Esophagus muscularis mucosa (tissue), 4 donors: Measurements from ENCODE around the gene GPR89A. TPM values are rescaled to one million over a fixed set of nuclear protein-coding genes. Genes with fewer than 3 reads are reported as not detected.

Experiments
- DNase-seq: peaks from one replicate; pipeline ENCODE4 v3.0.0-alpha.2; 2017; ENCODE audit errors: extremely low spot score
- H3K27ac ChIP-seq, 4 donors: fragments of 200-600 bp; sonication (generic); replicated peaks in 1 of 4; 1 replicate in 3 of 4; 2 replicates in 1 of 4; pipeline ENCODE4 v1.5.1; 2016 to 2019; ENCODE audit warnings: mild to moderate bottlenecking in 1 of 4
- H3K27me3 ChIP-seq, 4 donors: fragments of 200-600 bp; sonication (generic); one replicate each; pipeline versions ENCODE4 v1.5.1 to v1.6.0; 2016 to 2019
- H3K36me3 ChIP-seq, 4 donors: fragments of 200-600 bp; sonication (generic); one replicate each; pipeline ENCODE4 v1.5.1; 2016 to 2019
- H3K4me1 ChIP-seq, 4 donors: fragments of 200-600 bp; sonication (generic); one replicate each; pipeline ENCODE4 v1.5.1; 2016 to 2019
- H3K4me3 ChIP-seq, 4 donors: fragments of 200-600 bp; sonication (generic); 1 replicate in 2 of 4; 2 replicates in 2 of 4; pipeline ENCODE4 v1.5.1; 2016 to 2019; ENCODE audit warnings: mild to moderate bottlenecking in 4 of 4, moderate library complexity in 1 of 4
- H3K9me3 ChIP-seq, 4 donors: fragments of 200-600 bp; sonication (generic); 1 replicate in 3 of 4; 2 replicates in 1 of 4; pipeline ENCODE4 v1.5.1; 2016 to 2019
- EP300 ChIP-seq: sonication (generic); formaldehyde crosslinking; IDR thresholded peaks from one replicate; pipeline ENCODE4 v1.6.1; 2017; ENCODE audit warnings: antibody characterized with exemption
- POLR2A ChIP-seq: fragments of 450-650 bp; IDR thresholded peaks from one replicate; pipeline ENCODE4 v1.6.1; 2017; ENCODE audit warnings: antibody characterized with exemption, moderate library complexity, mild to moderate bottlenecking, low read depth
- POLR2AphosphoS5 ChIP-seq, 2 donors: sonication (generic); formaldehyde crosslinking; IDR thresholded peaks; one replicate each; pipeline ENCODE4 v1.6.1; 2017; ENCODE audit warnings: antibody characterized with exemption in 2 of 2
- WGBS: methylation state at CpG from one replicate; pipeline ENCODE4 v1.1.5; 2018; 5-methylcytosine and 5-hydroxymethylcytosine counted together
- intact Hi-C: fragments of 100-400 bp; cut with DNase I; formaldehyde crosslinking; loops from one replicate; pipeline ENCODE4 v1.15.1; 2023
- total RNA-seq, 4 donors: library from RNA; depleted of rRNA; stranded (reverse); fragments of >200 nt; gene quantifications; one replicate each; pipeline versions ENCODE4 v1.1.0 to v1.2.1, GENCODE V29; 2016
- TF ChIP-seq, protein P1 (sequence below), 3 experiments: fragments of 200-600 bp in 2 of 3; fragments of 450-650 bp in 1 of 3; sonication (generic) in 2 of 3; IDR thresholded peaks; one replicate each; pipeline ENCODE4 v1.5.1; 2017 to 2019; ENCODE audit warnings: antibody characterized with exemption in 3 of 3, mild to moderate bottlenecking in 2 of 3, moderate library complexity in 1 of 3

Gene GPR89A
- total RNA-seq, 4 donors from 2014 or later = 14.3 to 21.6 (median 16.0) TPM

DNA sequence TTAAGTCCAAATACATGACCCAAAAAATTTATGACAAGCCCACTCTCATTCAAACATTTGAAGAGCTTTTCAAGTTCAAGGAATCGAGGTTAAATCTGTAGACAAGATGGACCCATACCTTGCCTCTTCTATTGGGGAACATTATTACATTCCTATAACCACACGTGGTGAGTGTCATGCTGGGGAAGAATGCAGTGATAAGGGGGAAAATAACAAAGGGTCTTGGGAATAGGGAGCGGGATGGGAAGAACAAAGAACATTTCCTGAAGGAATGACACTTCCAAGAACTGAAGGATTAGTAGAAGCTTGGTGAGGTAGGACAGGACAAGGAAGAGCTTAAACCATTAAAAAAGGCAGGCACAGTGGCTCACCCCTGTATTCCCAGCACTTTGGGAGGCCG, 80.5 kb downstream of the GPR89A start:
- H3K4me3 ChIP-seq = no peak overlapping the region
- H3K36me3 ChIP-seq = no peaks in the 10 kb centered on the region
- DNase-seq = no peak
- no peak overlapping the region for H3K27ac ChIP-seq
- H3K9me3 ChIP-seq = no peaks in the 10 kb centered on the region
- H3K4me1 ChIP-seq = peaks cover 0 to 14% (median 9%) of the 10 kb centered on the region in 4 donors
- TF ChIP-seq, protein P1, sequence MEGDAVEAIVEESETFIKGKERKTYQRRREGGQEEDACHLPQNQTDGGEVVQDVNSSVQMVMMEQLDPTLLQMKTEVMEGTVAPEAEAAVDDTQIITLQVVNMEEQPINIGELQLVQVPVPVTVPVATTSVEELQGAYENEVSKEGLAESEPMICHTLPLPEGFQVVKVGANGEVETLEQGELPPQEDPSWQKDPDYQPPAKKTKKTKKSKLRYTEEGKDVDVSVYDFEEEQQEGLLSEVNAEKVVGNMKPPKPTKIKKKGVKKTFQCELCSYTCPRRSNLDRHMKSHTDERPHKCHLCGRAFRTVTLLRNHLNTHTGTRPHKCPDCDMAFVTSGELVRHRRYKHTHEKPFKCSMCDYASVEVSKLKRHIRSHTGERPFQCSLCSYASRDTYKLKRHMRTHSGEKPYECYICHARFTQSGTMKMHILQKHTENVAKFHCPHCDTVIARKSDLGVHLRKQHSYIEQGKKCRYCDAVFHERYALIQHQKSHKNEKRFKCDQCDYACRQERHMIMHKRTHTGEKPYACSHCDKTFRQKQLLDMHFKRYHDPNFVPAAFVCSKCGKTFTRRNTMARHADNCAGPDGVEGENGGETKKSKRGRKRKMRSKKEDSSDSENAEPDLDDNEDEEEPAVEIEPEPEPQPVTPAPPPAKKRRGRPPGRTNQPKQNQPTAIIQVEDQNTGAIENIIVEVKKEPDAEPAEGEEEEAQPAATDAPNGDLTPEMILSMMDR (IDR thresholded peaks at IDR 0.05) = no peak
- TF ChIP-seq POLR2A (no peak), EP300 (no peak), POLR2AphosphoS5 (IDR thresholded peaks at IDR 0.05) (no peak)
- H3K27me3 ChIP-seq = no peaks in the 10 kb centered on the region
- intact Hi-C loops = no loop called here
- WGBS = 81% methylated on average over 4 of the region's 4 CpGs

DNA sequence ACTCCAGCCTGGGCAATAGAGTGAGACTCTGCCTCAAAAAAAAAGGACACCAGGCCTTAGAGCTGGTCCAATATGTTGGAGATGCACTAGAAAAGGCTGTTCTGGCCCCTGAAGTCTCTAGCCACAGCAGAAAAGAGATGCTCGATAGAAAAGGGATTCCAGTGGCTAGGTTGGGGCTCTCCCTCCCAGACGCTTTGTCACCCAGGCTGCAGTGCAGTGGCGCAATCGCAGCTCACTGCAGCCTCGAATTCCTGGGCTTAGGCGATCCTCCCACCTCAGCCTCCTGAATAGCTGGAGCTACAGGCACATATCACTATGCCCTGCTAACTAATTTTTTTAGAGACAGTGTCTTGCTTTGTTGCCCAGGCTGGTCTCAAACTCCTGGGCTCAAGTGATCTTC, 81.1 kb downstream of the GPR89A start:
- intact Hi-C loops = no loop called here

DNA sequence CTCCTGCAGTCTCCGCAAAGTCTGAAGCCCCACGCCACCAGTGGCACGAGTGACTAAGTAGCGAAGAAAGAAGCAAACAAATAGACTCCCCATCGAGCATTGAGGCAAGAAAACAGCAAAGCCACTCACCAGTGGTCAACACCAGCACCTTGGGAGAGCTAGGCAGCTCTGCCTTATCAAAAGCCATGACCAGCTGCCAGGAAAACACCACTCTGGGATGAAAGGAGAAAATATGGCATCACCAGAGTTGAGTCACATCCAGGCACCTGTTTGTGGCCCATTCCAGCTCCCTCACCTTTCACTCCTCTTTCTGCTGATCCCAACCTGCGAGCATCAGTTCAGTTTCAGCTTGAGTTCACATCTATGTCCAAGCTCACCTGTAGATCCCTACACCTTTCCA, 82.1 kb downstream of the GPR89A start:
- DNase-seq = no peak
- Histone ChIP-seq H3K36me3 (no peaks in the 10 kb centered on the region), H3K27ac (no peak overlapping the region), H3K27me3 (no peaks in the 10 kb centered on the region), H3K4me3 (no peak overlapping the region), H3K9me3 (no peaks in the 10 kb centered on the region), H3K4me1 (peaks cover 0 to 14% (median 9%) of the 10 kb centered on the region in 4 donors)
- WGBS = 95% methylated on average over 6 of the region's 6 CpGs
- intact Hi-C loops = no loop called here
- TF ChIP-seq, protein P1 (IDR thresholded peaks at IDR 0.05) = no peak

More for the DNA sequence above, 81.1 kb downstream of the GPR89A start:
- TF ChIP-seq POLR2AphosphoS5 (IDR thresholded peaks at IDR 0.05) = no peak
- TF ChIP-seq, protein P1 (IDR thresholded peaks at IDR 0.05) = no peak
- no peak for TF ChIP-seq POLR2A
- no peak for TF ChIP-seq EP300
- Histone ChIP-seq H3K27me3 (no peaks in the 10 kb centered on the region), H3K27ac (no peak overlapping the region), H3K36me3 (no peaks in the 10 kb centered on the region), H3K4me3 (no peak overlapping the region), H3K4me1 (peaks cover 0 to 14% (median 9%) of the 10 kb centered on the region in 4 donors), H3K9me3 (no peaks in the 10 kb centered on the region)
- no peak for DNase-seq
- WGBS = 94% methylated on average over 5 of the region's 6 CpGs

DNA sequence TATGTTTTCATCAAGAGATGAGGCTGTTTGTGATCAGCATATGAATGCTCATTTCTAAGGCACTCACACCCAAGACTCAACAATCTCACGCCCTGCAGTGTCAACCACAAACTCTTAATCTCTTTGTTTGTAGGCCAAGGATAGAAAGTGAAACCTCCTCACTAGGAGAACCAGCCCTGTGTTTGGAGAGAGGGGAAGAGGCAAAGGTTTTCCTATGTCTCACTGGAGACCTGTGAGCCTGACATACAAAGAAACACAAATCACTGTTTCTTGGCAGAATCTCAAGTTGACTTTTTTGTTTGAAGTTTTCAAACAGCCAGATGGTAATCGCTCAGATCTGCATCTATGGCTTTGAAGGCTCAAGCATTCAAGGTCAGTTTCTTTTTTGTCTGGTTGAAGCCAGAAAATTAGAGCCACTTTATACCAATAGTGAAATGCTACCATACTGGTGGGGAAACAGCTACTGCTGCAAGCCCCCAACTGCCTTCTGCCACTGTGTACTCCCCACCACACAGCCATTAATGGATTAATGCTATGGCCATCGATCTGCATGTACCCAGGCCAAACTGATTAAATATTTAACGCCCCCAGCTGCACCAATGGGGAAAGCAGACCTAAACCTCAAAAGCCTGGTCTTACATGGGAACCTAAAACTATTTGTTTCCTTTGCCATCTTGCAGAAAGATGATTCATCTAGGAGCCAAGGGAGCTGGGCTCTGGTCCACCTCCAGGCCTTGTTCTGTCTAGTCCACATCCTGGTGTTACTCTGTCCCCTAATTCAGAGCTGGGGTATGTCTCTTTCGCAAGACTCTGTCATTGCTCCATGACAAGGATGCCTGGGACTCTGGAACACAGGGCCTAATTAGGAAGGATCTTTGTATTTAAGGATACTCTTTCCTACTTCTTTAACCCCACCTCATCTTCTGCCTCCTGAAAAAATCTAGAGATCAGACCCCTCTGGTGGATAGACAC, 83.1 kb downstream of the GPR89A start:
- TF ChIP-seq EP300 = no peak
- TF ChIP-seq, protein P1 (IDR thresholded peaks at IDR 0.05) = no peak
- TF ChIP-seq POLR2A = no peak
- TF ChIP-seq POLR2AphosphoS5 (IDR thresholded peaks at IDR 0.05) = no peak
- no peak for DNase-seq
- intact Hi-C loops = no loop called here

More for the DNA sequence above, 83.1 kb downstream of the GPR89A start:
- no peaks in the 10 kb centered on the region for H3K27me3 ChIP-seq
- no peaks in the 10 kb centered on the region for H3K36me3 ChIP-seq
- H3K9me3 ChIP-seq = no peaks in the 10 kb centered on the region
- 64% methylated on average over 5 of the region's 5 CpGs for WGBS
- no peak overlapping the region for H3K27ac ChIP-seq
- peaks cover 0 to 14% (median 9%) of the 10 kb centered on the region in 4 donors for H3K4me1 ChIP-seq
- H3K4me3 ChIP-seq = no peak overlapping the region
